Left hindlimb (tissue), 1 donor: ENCODE measurements around the gene DUOXA2.
"Not testable (repeated sequence)": the region's sequence is repeated elsewhere in the genome, so short reads cannot be mapped to it uniquely, and the experiment has no call there.

Source experiments
- DNase-seq: peaks from one replicate; pipeline ENCODE4 v3.0.0-alpha.2; 2018

DUOXA2 gene

GRCh38 chr15:45097466-45097865 is 16.7 kb upstream of the DUOXA2 start:
- DNase-seq, result no peak

DNA sequence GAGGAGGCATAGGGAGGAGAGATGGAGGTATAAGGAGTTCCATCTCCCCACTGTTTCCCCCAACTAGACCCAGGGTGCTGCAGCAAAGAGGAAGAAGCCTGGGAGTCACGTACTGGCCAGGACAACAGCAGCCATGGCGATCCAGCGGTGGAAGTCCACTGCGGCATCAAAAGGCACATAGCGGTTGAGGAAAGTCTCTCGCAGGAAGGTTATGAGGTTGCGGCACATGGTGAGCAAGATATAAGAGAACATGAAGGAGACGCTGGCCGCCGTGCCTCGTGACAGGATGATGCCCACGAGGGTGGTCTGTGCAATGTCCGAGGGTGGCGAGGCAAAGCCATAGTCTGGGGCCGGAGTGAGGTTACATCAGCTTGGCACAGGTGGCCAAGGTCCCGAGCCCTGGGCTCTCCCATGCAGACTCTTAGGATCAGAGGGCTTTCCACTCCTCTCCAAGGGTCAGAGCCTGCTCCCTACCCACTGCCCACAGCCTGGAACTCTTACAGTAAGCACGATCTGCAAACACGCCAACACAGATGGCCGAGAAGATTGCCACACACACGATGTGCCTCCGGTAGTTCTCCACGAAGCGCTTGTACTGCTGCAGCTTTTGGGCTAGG is 14.5 kb upstream of the DUOXA2 start:
- no peak for DNase-seq

DNA sequence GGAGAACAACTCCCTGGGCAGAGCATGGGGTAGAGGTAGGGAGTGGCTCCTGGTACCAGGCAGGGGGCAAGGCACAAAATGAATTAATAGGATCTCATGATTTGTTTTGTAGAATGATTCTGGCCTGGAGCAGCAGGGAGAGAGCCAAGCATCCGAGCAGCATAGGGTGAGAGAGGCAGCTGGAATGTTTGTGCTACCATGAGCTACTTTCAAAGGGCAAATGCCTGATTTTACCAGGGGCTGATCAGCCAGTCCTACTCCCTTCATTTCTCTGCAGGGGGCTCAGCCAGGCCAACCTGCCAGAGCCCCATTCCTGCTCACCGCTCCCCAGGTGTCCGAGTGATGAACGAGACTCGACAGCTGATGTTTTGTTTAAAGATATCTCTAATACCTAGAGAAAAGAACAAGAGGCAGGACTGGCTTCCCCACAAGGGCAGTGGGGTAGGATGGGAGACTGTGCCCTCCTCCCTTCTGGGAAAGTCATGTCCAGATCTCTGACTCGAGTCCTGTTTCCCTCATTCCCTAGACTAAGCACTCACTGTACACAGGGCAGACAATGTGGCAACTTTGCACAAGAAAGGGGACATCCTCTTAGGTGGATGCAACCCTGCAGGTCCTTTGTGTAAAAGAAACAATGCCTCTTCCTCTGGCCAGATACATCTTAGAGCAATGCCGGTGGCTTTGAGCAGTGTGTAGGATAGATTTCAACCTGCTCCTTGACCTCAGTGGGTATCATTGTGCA is 13.1 kb upstream of the DUOXA2 start:
- DNase-seq, result no peak

DNA sequence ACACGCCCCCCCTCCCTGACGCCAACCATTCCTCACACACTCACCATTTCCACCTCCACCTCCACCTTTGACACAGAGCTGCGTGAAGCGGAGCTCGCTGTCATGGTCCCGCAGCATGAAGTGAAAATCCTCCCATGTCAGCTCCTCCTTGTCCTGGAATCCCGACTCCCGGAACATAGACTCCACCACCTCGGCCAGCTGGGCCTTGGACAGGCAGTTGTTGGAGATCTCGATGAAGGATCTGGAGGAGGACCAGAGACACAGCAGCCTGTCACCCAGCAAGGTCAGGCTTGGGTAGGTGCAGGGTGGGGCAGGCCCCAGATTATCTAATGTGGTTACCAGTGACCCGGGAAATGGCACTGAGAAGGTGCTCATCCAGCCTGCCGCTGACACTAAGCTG is 12.4 kb upstream of the DUOXA2 start:
- DNase-seq, result no peak

- no peak for DNase-seq
Observed at GRCh38 chr15:45102226-45102625, 11.9 kb upstream of the DUOXA2 start.

DNA sequence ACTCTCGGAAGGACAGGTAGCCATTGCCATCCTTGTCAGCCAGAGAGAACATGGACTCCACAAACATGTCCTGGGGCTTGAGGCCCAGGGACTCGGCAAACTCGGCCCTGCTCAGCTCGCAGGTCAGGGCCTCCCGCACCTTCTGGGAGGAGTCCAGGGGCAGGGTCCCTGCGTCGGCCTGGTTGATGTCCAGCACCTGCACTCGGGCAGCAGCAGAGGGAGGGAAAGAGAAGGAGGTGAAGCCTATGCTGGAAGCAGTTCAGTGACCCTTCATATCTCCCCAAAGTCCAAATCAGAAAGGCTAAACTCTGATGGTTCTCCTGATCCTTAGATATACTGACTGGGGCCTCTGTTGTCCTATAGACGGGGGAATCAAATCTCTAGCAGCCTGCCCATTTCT is 10.0 kb upstream of the DUOXA2 start:
- not testable (repeated sequence) for DNase-seq

DNA sequence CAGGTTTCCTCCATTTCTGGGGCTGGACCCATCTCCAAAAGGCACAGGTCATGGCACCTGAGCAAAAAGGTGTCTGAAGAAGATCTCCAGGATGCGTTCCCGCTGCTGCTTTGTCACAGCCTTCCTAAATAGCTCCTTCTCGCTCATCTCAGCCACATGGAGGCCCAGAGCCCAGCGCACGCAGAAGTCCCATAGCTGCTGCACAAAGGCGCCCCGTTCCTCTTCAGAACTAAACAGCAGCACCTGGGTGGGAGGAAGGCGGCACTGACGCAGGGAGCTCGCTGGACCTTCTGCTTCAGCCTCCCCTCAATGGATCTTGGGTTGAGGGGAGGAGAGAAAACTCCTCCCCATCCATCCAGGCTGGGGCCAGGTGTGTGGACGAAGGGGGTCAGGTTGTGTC is 8.5 kb upstream of the DUOXA2 start:
- DNase-seq, result no peak

DNA sequence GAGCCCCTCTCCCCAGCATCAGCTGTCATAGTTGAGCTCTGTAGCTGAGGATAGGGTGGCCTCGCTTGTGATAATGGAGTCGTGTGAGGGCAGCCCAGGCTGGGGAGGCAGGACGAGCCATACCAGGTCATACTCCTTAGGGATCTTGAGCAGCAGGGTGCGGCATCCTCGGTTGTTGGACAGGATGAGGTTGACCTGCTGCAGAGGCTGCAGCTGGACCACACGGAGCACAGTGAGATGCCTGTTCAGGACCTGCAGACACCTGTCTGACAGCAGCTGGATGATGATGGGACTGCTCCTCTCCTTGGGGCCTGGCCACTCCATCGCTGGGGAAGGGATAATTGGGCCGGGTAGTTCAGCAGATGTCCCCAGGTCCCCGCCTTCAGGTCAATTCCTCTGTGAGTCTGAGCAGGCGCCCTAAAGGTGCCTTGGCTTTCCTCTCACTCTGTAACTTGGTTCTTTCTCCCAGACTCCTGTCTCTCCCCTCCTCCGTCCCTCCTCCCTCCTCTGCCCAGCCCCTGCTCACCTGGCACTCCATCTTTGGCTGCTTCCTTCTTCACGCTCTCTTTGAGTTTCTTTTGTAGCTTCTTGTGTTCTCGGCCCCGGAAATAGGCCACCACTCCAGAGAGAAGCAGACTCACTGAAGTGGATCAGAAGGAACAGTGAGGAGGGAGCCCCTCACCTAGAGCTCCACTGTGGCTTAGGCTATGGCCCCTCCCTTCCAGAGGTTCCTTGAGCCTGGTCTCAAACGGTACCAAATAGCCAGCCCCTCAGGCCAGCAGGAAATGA is 7.9 kb upstream of the DUOXA2 start:
- no peak for DNase-seq

DNA sequence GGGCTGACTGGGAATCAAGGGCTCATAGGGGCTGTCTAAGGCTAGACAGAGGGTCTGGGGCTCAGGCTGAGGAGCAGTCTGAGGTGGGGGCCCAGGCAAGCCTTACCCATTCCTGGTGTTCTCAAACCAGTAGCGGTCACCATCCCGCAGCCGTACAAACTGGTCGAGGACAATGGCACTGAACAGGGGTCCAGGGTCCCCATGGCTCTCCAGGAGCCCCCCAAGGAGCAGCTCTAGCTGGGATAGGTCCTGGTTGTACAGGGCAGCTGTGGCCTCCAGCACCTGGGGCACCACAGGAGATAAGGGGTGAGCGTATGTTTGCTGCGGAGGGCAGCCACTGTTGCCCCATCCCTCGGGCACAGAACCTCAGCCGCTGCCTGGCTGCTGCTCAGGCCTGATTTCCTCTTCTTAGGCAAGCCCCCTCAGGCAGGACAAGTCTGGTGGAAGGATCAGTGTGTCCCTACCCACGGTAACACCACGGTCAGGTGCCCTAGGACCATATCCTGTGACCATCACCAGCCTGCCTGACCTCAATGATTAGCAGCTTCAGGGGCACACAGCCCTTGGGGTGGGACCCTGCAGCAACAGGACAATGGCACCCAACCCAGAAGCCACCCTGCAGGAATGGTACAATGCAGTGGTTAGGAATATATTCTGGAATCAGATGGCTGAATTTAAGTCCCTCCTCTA is 6.0 kb upstream of the DUOXA2 start:
- no peak for DNase-seq

GRCh38 chr15:45110256-45110820 is 3.8 kb upstream of the DUOXA2 start:
- no peak for DNase-seq

GRCh38 chr15:45111390-45112142 is 2.6 kb upstream of the DUOXA2 start:
- no peak for DNase-seq

GRCh38 chr15:45112143-45112590 is 2.0 kb upstream of the DUOXA2 start:
- DNase-seq, result no peak

- DNase-seq, result no peak
Observed at GRCh38 chr15:45112591-45113379, 1.3 kb upstream of the DUOXA2 start.

DNA sequence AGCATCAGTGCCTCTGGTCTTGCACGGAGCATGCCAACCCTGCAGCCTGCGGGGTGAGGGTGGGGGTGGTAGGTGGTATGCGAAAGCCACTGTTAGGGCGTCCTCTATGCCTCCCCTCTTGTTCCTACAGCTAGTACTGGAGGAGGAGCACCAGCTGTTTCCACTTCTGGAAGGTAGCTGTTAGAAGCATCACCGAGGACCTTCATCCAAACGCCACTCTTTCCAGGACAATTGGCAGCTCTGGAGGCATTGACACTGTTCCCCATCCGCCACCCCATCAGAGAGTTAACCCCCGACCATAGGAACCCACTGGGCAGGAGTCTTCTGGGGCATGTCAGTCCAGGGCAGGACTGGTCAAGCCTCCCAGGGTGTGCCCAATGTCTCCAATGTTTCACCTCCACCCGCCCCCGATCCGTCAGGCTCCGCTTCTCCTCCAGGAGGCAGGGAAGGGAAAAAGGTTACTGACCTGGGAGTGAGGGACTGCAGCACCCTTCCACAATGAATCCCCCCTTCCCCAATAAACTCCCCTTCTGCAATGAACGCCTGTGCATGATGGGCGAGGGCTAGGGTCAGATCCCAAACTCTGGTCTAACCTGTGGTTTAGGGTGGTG is 641 bp upstream of the DUOXA2 start:
- no peak for DNase-seq

- DNase-seq, result no peak
Observed at GRCh38 chr15:45114751-45115085, 592 bp downstream of the DUOXA2 start.

DNA sequence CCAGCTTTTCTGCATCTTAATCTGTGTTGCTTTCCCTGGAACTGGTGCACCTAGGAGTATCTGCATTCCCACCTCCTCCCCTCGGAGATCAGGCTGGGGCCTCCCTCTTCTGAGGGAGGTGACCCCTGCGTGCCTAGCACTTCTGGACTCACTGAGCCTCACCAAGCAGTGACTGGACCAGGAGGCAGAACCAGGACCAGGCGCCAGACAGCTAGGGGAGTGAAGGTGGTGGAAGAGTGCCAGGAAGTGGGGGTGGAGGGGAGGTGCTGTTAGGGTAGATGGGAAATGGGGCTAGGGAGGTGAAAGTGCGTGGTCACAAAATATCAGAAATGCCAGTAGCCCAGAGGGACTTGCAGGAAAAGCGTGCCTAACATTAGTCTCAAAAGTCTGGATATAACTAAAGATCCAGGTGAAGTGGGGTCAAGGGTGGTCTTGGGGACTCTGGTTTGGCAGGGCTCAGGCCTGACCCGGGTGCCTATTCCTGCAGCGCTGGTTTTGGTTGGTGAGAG is 1.2 kb downstream of the DUOXA2 start:
- DNase-seq, result no peak

DNA sequence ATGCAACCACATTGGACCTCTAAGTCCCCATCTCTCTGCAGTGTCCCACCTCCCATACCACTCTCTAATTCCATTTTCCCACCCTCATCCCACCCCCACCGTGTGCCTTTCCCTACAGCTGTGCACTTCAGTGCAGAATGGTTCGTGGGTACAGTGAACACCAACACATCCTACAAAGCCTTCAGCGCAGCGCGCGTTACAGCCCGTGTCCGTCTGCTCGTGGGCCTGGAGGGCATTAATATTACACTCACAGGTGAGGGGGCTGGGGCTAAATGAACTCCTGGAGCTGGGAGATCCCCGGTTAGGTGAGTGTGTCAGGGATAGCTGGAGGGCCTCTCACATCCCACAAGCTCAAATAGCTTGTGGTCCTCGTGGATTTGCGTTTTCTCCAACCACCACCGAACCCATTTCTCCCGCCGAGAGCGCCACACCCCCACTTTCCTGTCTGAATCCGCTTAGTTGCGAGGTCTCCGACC is 1.9 kb downstream of the DUOXA2 start:
- no peak for DNase-seq

DNA sequence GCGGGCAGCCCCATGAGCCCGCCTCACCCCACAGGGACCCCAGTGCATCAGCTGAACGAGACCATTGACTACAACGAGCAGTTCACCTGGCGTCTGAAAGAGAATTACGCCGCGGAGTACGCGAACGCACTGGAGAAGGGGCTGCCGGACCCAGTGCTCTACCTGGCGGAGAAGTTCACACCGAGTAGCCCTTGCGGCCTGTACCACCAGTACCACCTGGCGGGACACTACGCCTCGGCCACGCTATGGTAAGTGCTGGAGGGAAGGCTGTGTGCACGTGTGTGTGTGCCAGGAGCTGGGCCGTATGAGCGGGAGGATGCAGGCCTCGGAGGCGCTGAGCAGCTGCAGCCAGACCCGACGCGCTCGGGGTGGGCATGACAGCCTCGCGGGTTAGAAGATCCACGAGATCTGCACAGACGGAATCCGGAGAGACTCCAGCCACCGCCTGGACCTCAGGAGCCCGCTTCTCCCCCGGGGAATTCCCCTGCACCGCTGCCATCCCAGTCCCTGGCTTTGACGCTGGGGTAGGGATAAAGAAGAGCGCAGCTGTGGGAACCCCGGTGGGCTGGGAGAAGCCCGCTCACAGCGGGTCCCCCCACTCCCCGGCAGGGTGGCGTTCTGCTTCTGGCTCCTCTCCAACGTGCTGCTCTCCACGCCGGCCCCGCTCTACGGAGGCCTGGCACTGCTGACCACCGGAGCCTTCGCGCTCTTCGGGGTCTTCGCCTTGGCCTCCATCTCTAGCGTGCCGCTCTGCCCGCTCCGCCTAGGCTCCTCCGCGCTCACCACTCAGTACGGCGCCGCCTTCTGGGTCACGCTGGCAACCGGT is 2.6 kb downstream of the DUOXA2 start:
- no peak for DNase-seq

DNA sequence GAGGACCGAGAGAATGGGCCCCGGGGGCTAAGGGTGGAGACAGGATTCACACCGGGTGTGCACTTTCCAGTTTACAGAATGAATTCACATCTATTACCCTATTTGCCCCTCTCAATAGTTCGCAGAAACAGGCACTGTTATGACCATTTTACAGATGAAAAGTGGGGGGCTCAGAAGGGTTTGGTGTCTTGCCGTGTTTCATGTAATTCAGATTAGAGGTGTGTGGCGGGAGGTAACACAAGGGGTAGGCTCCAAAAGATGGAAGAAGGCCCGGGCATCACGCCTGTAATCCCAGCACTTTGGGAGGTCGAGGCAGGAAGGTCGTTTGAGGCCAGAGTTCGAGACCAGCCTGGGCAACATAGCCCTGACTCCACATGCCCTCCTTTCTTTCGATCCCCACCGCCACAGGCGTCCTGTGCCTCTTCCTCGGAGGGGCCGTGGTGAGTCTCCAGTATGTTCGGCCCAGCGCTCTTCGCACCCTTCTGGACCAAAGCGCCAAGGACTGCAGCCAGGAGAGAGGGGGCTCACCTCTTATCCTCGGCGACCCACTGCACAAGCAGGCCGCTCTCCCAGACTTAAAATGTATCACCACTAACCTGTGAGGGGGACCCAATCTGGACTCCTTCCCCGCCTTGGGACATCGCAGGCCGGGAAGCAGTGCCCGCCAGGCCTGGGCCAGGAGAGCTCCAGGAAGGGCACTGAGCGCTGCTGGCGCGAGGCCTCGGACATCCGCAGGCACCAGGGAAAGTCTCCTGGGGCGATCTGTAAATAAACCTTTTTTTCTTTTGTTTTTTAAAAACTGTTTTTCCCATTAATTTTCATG is 3.4 kb downstream of the DUOXA2 start:
- DNase-seq, result no peak
